Body of pancreas (tissue), 4 donors: Measurements from ENCODE around the gene BCO2.

Experiments used
- CTCF ChIP-seq, 7 experiments: fragments of 450-650 bp in 4 of 7; fragments of 200-600 bp in 3 of 7; sonication (generic) in 3 of 7; IDR thresholded peaks; one replicate each; pipeline ENCODE4 v1.5.1; 2016 to 2019; ENCODE audit warnings: antibody characterized with exemption in 7 of 7
- POLR2A ChIP-seq, 3 donors: fragments of 450-650 bp; IDR thresholded peaks; one replicate each; pipeline ENCODE4 v1.6.1; 2016; ENCODE audit warnings: antibody characterized with exemption in 3 of 3, mild to moderate bottlenecking in 2 of 3

DNA sequence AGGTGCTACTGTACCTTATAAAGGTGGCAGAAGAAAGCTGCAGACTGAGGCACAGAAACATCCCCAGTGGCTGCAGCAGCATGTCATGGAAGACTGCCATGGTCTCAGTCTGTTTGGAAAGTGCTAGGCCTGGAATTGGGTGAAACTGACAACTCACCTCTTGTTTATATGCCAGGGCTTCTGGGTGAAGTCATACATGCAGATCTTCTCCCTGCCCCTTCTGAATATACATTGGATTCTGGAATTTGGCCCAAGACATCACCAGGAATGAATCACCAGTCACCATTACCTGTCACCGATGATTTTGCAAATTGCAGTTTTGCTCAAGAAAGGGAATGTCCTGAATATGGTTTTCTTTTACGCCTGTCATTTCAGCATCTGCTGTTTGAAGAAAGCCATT lies 85.2 kb downstream of the BCO2 start, which contains the start of gene PLET1:
- TF ChIP-seq POLR2A (IDR thresholded peaks at IDR 0.05) (no peak), CTCF (IDR thresholded peaks at IDR 0.05) (no peak)
